ENCODE measurements around the gene NDUFB7. TPM values are rescaled to one million over a fixed set of nuclear protein-coding genes. Genes with fewer than 3 reads are reported as not detected.
A peak's percentile ranks its signal among the peaks of the same experiment; 100 is the strongest.

Gene NDUFB7
- total RNA-seq, 1 donor from 2014 or later: 363 TPM

- H3K27me3 ChIP-seq (ENCODE audit: control insufficient read depth, insufficient read depth, low read length): no peaks in the 10 kb centered on the region
- TF ChIP-seq CTCF (IDR thresholded peaks at IDR 0.05; ENCODE audit: insufficient read depth, low read length, poor library complexity, severe bottlenecking): no peak
- no peaks in the 10 kb centered on the region for H3K36me3 ChIP-seq (ENCODE audit: control insufficient read depth, insufficient read depth, low read length)
- no peak overlapping the region for H3K4me3 ChIP-seq (ENCODE audit: low read depth, low read length)
- DNase-seq (ENCODE audit: low read depth): no peak
Measured at GRCh38 chr19:14526423-14526822, 45.4 kb downstream of the NDUFB7 start.

GRCh38 chr19:14525729-14526128 lies 46.1 kb downstream of the NDUFB7 start:
- no peak for TF ChIP-seq CTCF (IDR thresholded peaks at IDR 0.05; ENCODE audit: insufficient read depth, low read length, poor library complexity, severe bottlenecking)

GRCh38 chr19:14520543-14520942 lies 51.3 kb downstream of the NDUFB7 start:
- TF ChIP-seq CTCF (IDR thresholded peaks at IDR 0.05; ENCODE audit: insufficient read depth, low read length, poor library complexity, severe bottlenecking): no peak
- no peaks in the 10 kb centered on the region for H3K36me3 ChIP-seq (ENCODE audit: control insufficient read depth, insufficient read depth, low read length)
- H3K27me3 ChIP-seq (ENCODE audit: control insufficient read depth, insufficient read depth, low read length): no peaks in the 10 kb centered on the region
- DNase-seq (ENCODE audit: low read depth): no peak
- H3K4me3 ChIP-seq (ENCODE audit: low read depth, low read length): no peak overlapping the region

More at GRCh38 chr19:14525729-14526128, 46.1 kb downstream of the NDUFB7 start:
- Histone ChIP-seq H3K36me3 (ENCODE audit: control insufficient read depth, insufficient read depth, low read length) (no peaks in the 10 kb centered on the region), H3K27me3 (ENCODE audit: control insufficient read depth, insufficient read depth, low read length) (no peaks in the 10 kb centered on the region), H3K4me3 (ENCODE audit: low read depth, low read length) (no peak overlapping the region)
- DNase-seq (ENCODE audit: low read depth): no peak

GRCh38 chr19:14519860-14520407 lies 51.9 kb downstream of the NDUFB7 start:
- DNase-seq (ENCODE audit: low read depth): peak; percentile 95
- TF ChIP-seq CTCF (IDR thresholded peaks at IDR 0.05; ENCODE audit: insufficient read depth, low read length, poor library complexity, severe bottlenecking): no peak
- H3K4me3 ChIP-seq (ENCODE audit: low read depth, low read length): no peak overlapping the region
- H3K27me3 ChIP-seq (ENCODE audit: control insufficient read depth, insufficient read depth, low read length): no peaks in the 10 kb centered on the region
- H3K36me3 ChIP-seq (ENCODE audit: control insufficient read depth, insufficient read depth, low read length): no peaks in the 10 kb centered on the region

- DNase-seq (ENCODE audit: low read depth): no peak
- no peak for TF ChIP-seq CTCF (IDR thresholded peaks at IDR 0.05; ENCODE audit: insufficient read depth, low read length, poor library complexity, severe bottlenecking)
- no peaks in the 10 kb centered on the region for H3K36me3 ChIP-seq (ENCODE audit: control insufficient read depth, insufficient read depth, low read length)
- no peaks in the 10 kb centered on the region for H3K27me3 ChIP-seq (ENCODE audit: control insufficient read depth, insufficient read depth, low read length)
- no peak overlapping the region for H3K4me3 ChIP-seq (ENCODE audit: low read depth, low read length)
Measured at GRCh38 chr19:14519245-14519859, 52.5 kb downstream of the NDUFB7 start.
